ENCODE data around the gene ADAT1.

- TF ChIP-seq CTCF (IDR thresholded peaks at IDR 0.05) (peak in 2 of 4 experiments; percentile 45 to 52), POLR2A (IDR thresholded peaks at IDR 0.05) (no peak)
These were observed 72.8 kb downstream of the ADAT1 start for GRCh38 chr16:75550211-75550662.
